SK-N-SH treated with all-trans-retinoic acid at 6 μM for 48 hours (cell line): ENCODE results near the gene JRKL.

Source experiments
- ISL1 ChIP-seq: fragments of 250-450 bp; sonication (Bioruptor Pico); IDR thresholded peaks from 2 replicates; pipeline ENCODE4 v2.1.2; 2022; ENCODE audit warnings: mild to moderate bottlenecking, moderate library complexity
- RARB ChIP-seq: fragments of 250-450 bp; sonication (Bioruptor Pico); IDR thresholded peaks from 2 replicates; pipeline ENCODE4 v1.8.0; 2021; ENCODE audit warnings: mild to moderate bottlenecking, moderate library complexity
- TF ChIP-seq, protein P1 (sequence below): fragments of 250-450 bp; sonication (Bioruptor Pico); IDR thresholded peaks from 2 replicates; pipeline ENCODE4 v1.8.0; 2021; ENCODE audit warnings: low read depth, mild to moderate bottlenecking, moderate library complexity, borderline replicate concordance

DNA sequence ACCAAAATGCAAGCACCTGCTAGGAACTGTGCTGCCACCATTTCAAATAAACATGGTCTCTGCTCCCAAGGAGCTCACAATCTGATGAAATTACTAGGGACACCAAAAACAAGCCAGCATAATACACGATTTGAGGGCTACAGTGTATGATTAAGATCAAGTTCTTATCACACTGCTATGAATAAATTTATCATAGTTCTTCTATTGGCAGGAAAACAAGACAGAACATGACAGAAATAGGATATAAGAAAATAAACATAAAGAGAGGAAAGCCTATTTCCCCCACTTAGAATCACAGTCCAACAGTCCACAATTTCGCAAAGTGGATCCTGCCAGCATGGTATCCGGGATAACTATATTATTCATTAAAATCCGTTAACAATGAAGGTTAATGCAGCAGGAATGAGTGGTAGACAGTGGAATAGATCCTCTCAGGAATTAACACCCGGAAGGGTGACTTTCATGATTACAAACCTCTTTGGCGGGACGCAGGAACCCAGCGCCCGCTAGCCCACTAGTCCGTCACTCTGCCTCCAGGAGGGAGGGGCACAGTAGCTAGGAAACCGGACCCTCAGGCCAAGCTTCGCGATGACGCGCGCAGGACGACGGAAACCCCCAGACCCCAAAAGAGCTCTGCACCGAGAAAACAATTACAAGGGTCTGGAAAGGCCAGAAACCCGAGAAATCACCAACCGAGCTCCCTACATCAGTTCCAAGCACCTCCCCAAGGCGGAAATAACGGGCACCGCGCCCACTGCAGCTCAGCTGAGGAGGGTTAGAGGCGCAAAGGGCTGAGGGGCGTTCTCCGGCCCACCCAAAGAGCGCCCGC, 708 bp upstream of the JRKL start:
- no peak for TF ChIP-seq ISL1
- TF ChIP-seq, protein P1, sequence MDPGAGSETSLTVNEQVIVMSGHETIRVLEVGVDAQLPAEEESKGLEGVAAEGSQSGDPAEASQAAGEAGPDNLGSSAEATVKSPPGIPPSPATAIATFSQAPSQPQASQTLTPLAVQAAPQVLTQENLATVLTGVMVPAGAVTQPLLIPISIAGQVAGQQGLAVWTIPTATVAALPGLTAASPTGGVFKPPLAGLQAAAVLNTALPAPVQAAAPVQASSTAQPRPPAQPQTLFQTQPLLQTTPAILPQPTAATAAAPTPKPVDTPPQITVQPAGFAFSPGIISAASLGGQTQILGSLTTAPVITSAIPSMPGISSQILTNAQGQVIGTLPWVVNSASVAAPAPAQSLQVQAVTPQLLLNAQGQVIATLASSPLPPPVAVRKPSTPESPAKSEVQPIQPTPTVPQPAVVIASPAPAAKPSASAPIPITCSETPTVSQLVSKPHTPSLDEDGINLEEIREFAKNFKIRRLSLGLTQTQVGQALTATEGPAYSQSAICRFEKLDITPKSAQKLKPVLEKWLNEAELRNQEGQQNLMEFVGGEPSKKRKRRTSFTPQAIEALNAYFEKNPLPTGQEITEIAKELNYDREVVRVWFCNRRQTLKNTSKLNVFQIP (CRISPR knock-in tag), result no peak
- no peak for TF ChIP-seq RARB (CRISPR knock-in tag)
